HepG2 (cell line): ENCODE data around the gene PROX2. TPM values are rescaled to one million over a fixed set of nuclear protein-coding genes. Genes with fewer than 3 reads are reported as not detected.

Experiments
- ATAC-seq: fragments of 200-7000 bp; cut with Tn5 transposase; 3 replicates; pipeline ENCODE4 v1.9.1; 2020; ENCODE audit warnings: mild to moderate bottlenecking, moderate library complexity
- BruUV-seq: library from RNA; stranded (reverse); fragments of 400-500 nt; replicated peaks from 2 replicates; lab custom pipeline; 2021; lab: Mats Ljungman, UMichigan
- CTCF ChIA-PET: fragments of 300-600 bp; formaldehyde crosslinking; extraction: SDS; loops from one replicate; lab custom pipeline; 2021; ENCODE audit warnings: low total read pairs, inconsistent platforms, low intra/inter-chr PET ratio; lab: Yijun Ruan, JAX
- POLR2A ChIA-PET: fragments of 350-600 bp; sonication (Branson Sonifier 250); formaldehyde crosslinking; loops from one replicate; lab custom pipeline; 2020; ENCODE audit warnings: antibody characterized with exemption, inconsistent platforms; lab: Yijun Ruan, JAX
- DNase-seq: peaks from one replicate; pipeline ENCODE4 v3.0.0-alpha.2; 2015; ENCODE audit warnings: low spot score
- FAIRE-seq: peaks from 3 replicates; lab custom pipeline; 2011; peaks lifted over from hg19 to GRCh38; lab: Jason Lieb, UNC
- H2AFZ ChIP-seq: one replicate; pipeline ENCODE4 v1.6.1; 2011; ENCODE audit warnings: low read length, inconsistent platforms
- H3K27ac ChIP-seq: fragments of 300-600 bp; 3 replicates; pipeline ENCODE4 v1.8.0; 2011; ENCODE audit warnings: mixed run types, mild to moderate bottlenecking, mixed read lengths, low read length, inconsistent platforms; ENCODE audit not compliant: insufficient read depth; ENCODE audit errors: extremely low read length
- H3K27me3 ChIP-seq, 2 experiments: fragments of 200-600 bp in 1 of 2; 2 replicates in 1 of 2; 3 replicates in 1 of 2; pipeline versions ENCODE4 v1.6.0 to v1.8.0; 2011; ENCODE audit warnings: low read length in 2 of 2, mild to moderate bottlenecking in 2 of 2, moderate library complexity in 2 of 2, inconsistent platforms in 1 of 2; ENCODE audit not compliant: insufficient read depth in 2 of 2, control insufficient read depth in 1 of 2
- H3K36me3 ChIP-seq, 2 experiments: fragments of 200-600 bp in 1 of 2; replicated peaks in 1 of 2; 2 replicates in 1 of 2; 3 replicates in 1 of 2; pipeline versions ENCODE4 v1.5.1 to v1.8.0; 2011; ENCODE audit warnings: low read length in 2 of 2, inconsistent platforms in 1 of 2; ENCODE audit not compliant: insufficient read depth in 2 of 2, control insufficient read depth in 1 of 2
- H3K4me1 ChIP-seq: 2 replicates; pipeline ENCODE4 v1.5.1; 2012; ENCODE audit warnings: low read length, inconsistent platforms; ENCODE audit not compliant: insufficient read depth
- H3K4me2 ChIP-seq: 2 replicates; pipeline ENCODE4 v1.6.0; 2011; ENCODE audit warnings: low read depth, low read length, inconsistent platforms
- H3K4me3 ChIP-seq, 3 experiments: fragments of 200-600 bp in 1 of 3; sonication (generic), shearing (Covaris generic) in 1 of 3; replicated peaks in 1 of 3; 2 replicates each; pipeline ENCODE4 v1.5.1; 2011 to 2016; ENCODE audit warnings: low read length in 3 of 3, inconsistent platforms in 2 of 3, low read depth in 2 of 3, mild to moderate bottlenecking in 2 of 3, control low read depth in 1 of 3, mixed read lengths in 1 of 3; ENCODE audit not compliant: insufficient read depth in 1 of 3
- H3K79me2 ChIP-seq: one replicate; pipeline ENCODE4 v1.6.1; 2011; ENCODE audit warnings: low read length, inconsistent platforms; ENCODE audit not compliant: insufficient read depth
- H3K9ac ChIP-seq: 2 replicates; pipeline ENCODE4 v1.6.0; 2011; ENCODE audit warnings: mild to moderate bottlenecking, low read depth, low read length, inconsistent platforms; ENCODE audit not compliant: insufficient read depth
- H3K9me3 ChIP-seq: 2 replicates; pipeline ENCODE4 v1.5.1; 2012; ENCODE audit warnings: mild to moderate bottlenecking, low read length
- H4K20me1 ChIP-seq: 2 replicates; pipeline ENCODE4 v1.6.0; 2011; ENCODE audit warnings: inconsistent platforms, mild to moderate bottlenecking, low read length, moderate library complexity; ENCODE audit not compliant: insufficient read depth
- CHD2 ChIP-seq: IDR thresholded peaks from 2 replicates; pipeline ENCODE4 v1.6.1; 2011; ENCODE audit warnings: low read depth, low read length, improper control_type of control experiment
- CREM ChIP-seq, 2 experiments: sonication (generic) in 1 of 2; formaldehyde crosslinking in 1 of 2; IDR thresholded peaks; 2 replicates each; pipeline versions ENCODE4 v1.4.0 to v1.6.1; 2016 to 2020; ENCODE audit warnings: antibody characterized with exemption in 1 of 2, mild to moderate bottlenecking in 1 of 2, missing genetic modification reagents in 1 of 2
- KLF13 ChIP-seq: sonication (generic); formaldehyde crosslinking; IDR thresholded peaks from 2 replicates; pipeline ENCODE4 v1.4.0; 2020; ENCODE audit warnings: mild to moderate bottlenecking, missing genetic modification reagents
- MZF1 ChIP-seq: sonication (generic); formaldehyde crosslinking; IDR thresholded peaks from 2 replicates; pipeline ENCODE4 v1.8.1; 2023; ENCODE audit warnings: mild to moderate bottlenecking, missing genetic modification reagents, borderline replicate concordance
- PRDM4 ChIP-seq: sonication (generic); formaldehyde crosslinking; IDR thresholded peaks from 2 replicates; pipeline ENCODE4 v1.9.0; 2021; ENCODE audit warnings: missing genetic modification reagents, borderline replicate concordance
- REPIN1 ChIP-seq: sonication (generic); formaldehyde crosslinking; IDR thresholded peaks from 2 replicates; pipeline ENCODE4 v1.8.0; 2022; ENCODE audit warnings: missing genetic modification reagents, low read depth, mild to moderate bottlenecking, borderline replicate concordance
- TMF1 ChIP-seq: sonication (generic); formaldehyde crosslinking; IDR thresholded peaks from 2 replicates; pipeline ENCODE4 v1.8.1; 2022; ENCODE audit warnings: low read depth, missing genetic modification reagents
- XBP1 ChIP-seq: sonication (generic); formaldehyde crosslinking; IDR thresholded peaks from 2 replicates; pipeline ENCODE4 v1.5.0; 2020; ENCODE audit warnings: missing genetic modification reagents
- ZBTB33 ChIP-seq: sonication (generic); formaldehyde crosslinking; IDR thresholded peaks from 2 replicates; pipeline ENCODE4 v1.4.0; 2020; ENCODE audit warnings: missing genetic modification reagents
- ZFX ChIP-seq: sonication (generic); formaldehyde crosslinking; IDR thresholded peaks from 2 replicates; pipeline ENCODE4 v1.4.0; 2020; ENCODE audit warnings: mild to moderate bottlenecking, low read depth, missing genetic modification reagents, moderate library complexity
- ZNF33A ChIP-seq: sonication (generic); formaldehyde crosslinking; IDR thresholded peaks from 2 replicates; pipeline ENCODE4 v1.5.1; 2020; ENCODE audit warnings: missing genetic modification reagents, mild to moderate bottlenecking, moderate library complexity, borderline replicate concordance
- ZNF644 ChIP-seq: IDR thresholded peaks from 2 replicates; pipeline ENCODE4 v1.6.1; 2016; ENCODE audit warnings: low read depth
- ZNF674 ChIP-seq: sonication (generic); formaldehyde crosslinking; IDR thresholded peaks from 2 replicates; pipeline ENCODE4 v1.5.0; 2020; ENCODE audit warnings: low read depth, mild to moderate bottlenecking, missing genetic modification reagents
- ZNF678 ChIP-seq: sonication (generic); formaldehyde crosslinking; IDR thresholded peaks from 2 replicates; pipeline ENCODE4 v1.4.0; 2020; ENCODE audit warnings: mild to moderate bottlenecking, missing genetic modification reagents
- WGBS: methylation state at CpG from one replicate; pipeline ENCODE4 v1.1.6; 2017; ENCODE audit warnings: low lambda C conversion rate; 5-methylcytosine and 5-hydroxymethylcytosine counted together
- in situ Hi-C: cut with HindIII; loops from 2 replicates; pipeline ENCODE4 v1.10.0; 2017; ENCODE audit warnings: low pct_unique_long_range_greater_than_20kb; ENCODE audit not compliant: extremely low pct_ligation_motif_present
- intact Hi-C: fragments of 100-400 bp; cut with micrococcal nuclease; formaldehyde crosslinking; loops from one replicate; pipeline ENCODE4 v1.10.0; 2022; ENCODE audit not compliant: unreplicated experiment
- polyA plus RNA-seq, 8 experiments: library from polyadenylated mRNA; depleted of rRNA in 3 of 8; stranded (reverse) in 7 of 8; unstranded in 1 of 8; fragments of >200 nt; fragmentation: Illumina TruSeq in 4 of 8; extraction: Trizol in 4 of 8; gene quantifications; 2 replicates each; pipeline versions ENCODE4 v1.2.1 to v1.2.3, GENCODE V29; 2011 to 2016; ENCODE audit warnings: low read depth in 4 of 8, missing spikeins in 1 of 8, mixed read lengths in 1 of 8; ENCODE audit not compliant: insufficient read depth in 1 of 8
- total RNA-seq, 5 experiments: library from RNA; depleted of rRNA; stranded (reverse); fragments of >200 nt; fragmentation: Illumina TruSeq; extraction: Trizol; gene quantifications; 2 replicates each; pipeline ENCODE4 v1.2.3, GENCODE V29; 2016; ENCODE audit warnings: low read depth in 1 of 5

The PROX2 gene
- total and polyA plus RNA-seq, 2 of the 13 experiments (the other 11 are each of a cell fraction or from before 2014, with no cell fraction given), result not detected

GRCh38 chr14:74919421-74920165 is 43.6 kb upstream of the PROX2 start:
- no peak for FAIRE-seq
- no TSS peak for BruUV-seq
- Histone ChIP-seq H4K20me1 (no peaks in the 10 kb centered on the region), H3K79me2 (no peaks in the 10 kb centered on the region), H3K4me1 (peaks cover 13% of the 10 kb centered on the region), H3K27ac (no peak overlapping the region), H3K4me3 (no peak overlapping the region), H3K4me2 (no peak overlapping the region), H3K27me3 (no peaks in the 10 kb centered on the region; a peak in 2 of 5 replicates), H3K9ac (no peak overlapping the region), H2AFZ (no peak overlapping the region), H3K36me3 (no peaks in the 10 kb centered on the region), H3K9me3 (no peaks in the 10 kb centered on the region)
- intact Hi-C loops (no loop called here), in situ Hi-C loops (no loop called here)
- no peak for DNase-seq
- POLR2A ChIA-PET, result no interaction called here
- WGBS, result 89% methylated on average over 20 of the region's 22 CpGs
- CTCF ChIA-PET, result no interaction called here
- no peak for ATAC-seq
- TF ChIP-seq REPIN1, result no peak
- TF ChIP-seq ZNF678 (CRISPR knock-in tag), result no peak
- no peak for TF ChIP-seq MZF1 (CRISPR knock-in tag)
- TF ChIP-seq CHD2, result no peak
- TF ChIP-seq TMF1, result no peak
- no peak for TF ChIP-seq CREM (IDR thresholded peaks at IDR 0.05)
- TF ChIP-seq CREM (CRISPR knock-in tag; IDR thresholded peaks at IDR 0.05), result no peak

GRCh38 chr14:74918380-74918779 is 42.4 kb upstream of the PROX2 start:
- CTCF ChIA-PET, result no interaction called here
- Histone ChIP-seq H3K36me3 (no peaks in the 10 kb centered on the region), H2AFZ (no peak overlapping the region), H3K27me3 (no peaks in the 10 kb centered on the region; a peak in 1 of 5 replicates), H4K20me1 (no peaks in the 10 kb centered on the region), H3K4me2 (no peak overlapping the region), H3K79me2 (no peaks in the 10 kb centered on the region), H3K27ac (no peak overlapping the region), H3K9me3 (no peaks in the 10 kb centered on the region), H3K4me3 (no peak overlapping the region), H3K9ac (no peak overlapping the region), H3K4me1 (peaks cover 11% of the 10 kb centered on the region; the same call in 1 of the 2 replicates)
- POLR2A ChIA-PET, result no interaction called here
- WGBS, result 99% methylated on average over 9 of the region's 9 CpGs
- no peak for FAIRE-seq
- intact Hi-C loops (no loop called here), in situ Hi-C loops (no loop called here)
- no TSS peak for BruUV-seq
- no peak for ATAC-seq
- DNase-seq, result no peak
- TF ChIP-seq ZBTB33 (CRISPR knock-in tag), result no peak
- no peak for TF ChIP-seq ZNF33A
- TF ChIP-seq ZNF644, result no peak
- no peak for TF ChIP-seq KLF13 (CRISPR knock-in tag)
- TF ChIP-seq PRDM4 (CRISPR knock-in tag), result no peak
- no peak for TF ChIP-seq XBP1 (CRISPR knock-in tag)
- TF ChIP-seq ZFX, result no peak
- no peak for TF ChIP-seq ZNF674 (CRISPR knock-in tag)
